Cardiac muscle cell (in vitro differentiated cells and primary cell): Measurements from ENCODE around the gene KRTAP4-11. TPM values are rescaled to one million over a fixed set of nuclear protein-coding genes. Genes with fewer than 3 reads are reported as not detected.
"Not testable (repeated sequence)": the region's sequence is repeated elsewhere in the genome, so short reads cannot be mapped to it uniquely, and the experiment has no call there.

Experiments
- DNase-seq, 2 donors: peaks; one replicate each; pipeline versions ENCODE4 v3.0.0 to v3.0.0-alpha.2; 2010 to 2017; ENCODE audit warnings: low read depth in 1 of 2, low spot score in 1 of 2
- H3K27ac ChIP-seq: fragments of 200-600 bp; sonication (generic); 2 replicates; pipeline ENCODE4 v1.5.1; 2016
- H3K27me3 ChIP-seq: fragments of 200-600 bp; sonication (generic); 2 replicates; pipeline ENCODE4 v1.6.0; 2016; ENCODE audit warnings: control low read depth
- H3K36me3 ChIP-seq: fragments of 200-600 bp; sonication (generic); 2 replicates; pipeline ENCODE4 v1.5.1; 2016; ENCODE audit warnings: control low read depth
- H3K4me1 ChIP-seq: fragments of 200-600 bp; sonication (generic); 2 replicates; pipeline ENCODE4 v1.8.1; 2017; ENCODE audit warnings: low read depth, mild to moderate bottlenecking, mixed run types
- H3K4me3 ChIP-seq: fragments of 200-600 bp; sonication (generic); 2 replicates; pipeline ENCODE4 v1.5.1; 2016; ENCODE audit warnings: mild to moderate bottlenecking
- H3K9me3 ChIP-seq: fragments of 200-600 bp; sonication (generic); 2 replicates; pipeline ENCODE4 v1.5.1; 2017; ENCODE audit warnings: low read depth, mild to moderate bottlenecking, control low read depth
- polyA plus RNA-seq: library from polyadenylated mRNA; unstranded; fragments of >200 nt; fragmentation: Nextera tagmentation; extraction: Ambion mirVana; gene quantifications from 2 replicates; pipeline ENCODE4 v1.2.1, GENCODE V29; 2016
- total RNA-seq: library from RNA; depleted of rRNA; stranded (reverse); fragments of >200 nt; gene quantifications from 2 replicates; pipeline ENCODE4 v1.2.3, GENCODE V29; 2016
- TF ChIP-seq, protein P1 (sequence below): IDR thresholded peaks from 2 replicates; pipeline ENCODE4 v1.5.1; 2012; ENCODE audit warnings: low read depth, mild to moderate bottlenecking, low read length

The KRTAP4-11 gene
- total and polyA plus RNA-seq, 2 experiments from 2014 or later = not detected

DNA sequence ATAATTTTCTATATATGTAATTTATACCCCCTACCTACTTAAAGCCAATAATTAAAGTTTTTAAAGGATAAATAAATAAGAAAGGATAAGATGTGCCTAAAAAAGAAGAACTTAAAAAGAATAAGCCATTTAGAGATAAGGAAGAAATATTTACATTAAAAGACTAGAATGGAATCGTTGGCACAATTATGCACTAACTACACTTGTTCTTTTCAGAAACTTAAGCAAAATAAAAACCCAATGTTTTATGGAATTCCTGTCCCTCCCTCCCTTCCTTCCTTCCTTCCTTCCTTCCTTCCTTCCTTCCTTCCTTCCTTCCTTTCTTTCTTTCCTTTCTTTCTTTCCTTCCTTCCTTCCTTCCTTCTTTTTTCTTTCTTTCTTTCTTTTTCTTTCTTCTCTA is 26.7 kb upstream of the KRTAP4-11 start:
- DNase-seq = no peak
- Histone ChIP-seq H3K36me3 (no peaks in the 10 kb centered on the region), H3K4me3 (no peak overlapping the region), H3K27me3 (peaks cover 5% of the 10 kb centered on the region), H3K4me1 (no peaks in the 10 kb centered on the region), H3K9me3 (no peaks in the 10 kb centered on the region), H3K27ac (no peak overlapping the region)
- TF ChIP-seq, protein P1, sequence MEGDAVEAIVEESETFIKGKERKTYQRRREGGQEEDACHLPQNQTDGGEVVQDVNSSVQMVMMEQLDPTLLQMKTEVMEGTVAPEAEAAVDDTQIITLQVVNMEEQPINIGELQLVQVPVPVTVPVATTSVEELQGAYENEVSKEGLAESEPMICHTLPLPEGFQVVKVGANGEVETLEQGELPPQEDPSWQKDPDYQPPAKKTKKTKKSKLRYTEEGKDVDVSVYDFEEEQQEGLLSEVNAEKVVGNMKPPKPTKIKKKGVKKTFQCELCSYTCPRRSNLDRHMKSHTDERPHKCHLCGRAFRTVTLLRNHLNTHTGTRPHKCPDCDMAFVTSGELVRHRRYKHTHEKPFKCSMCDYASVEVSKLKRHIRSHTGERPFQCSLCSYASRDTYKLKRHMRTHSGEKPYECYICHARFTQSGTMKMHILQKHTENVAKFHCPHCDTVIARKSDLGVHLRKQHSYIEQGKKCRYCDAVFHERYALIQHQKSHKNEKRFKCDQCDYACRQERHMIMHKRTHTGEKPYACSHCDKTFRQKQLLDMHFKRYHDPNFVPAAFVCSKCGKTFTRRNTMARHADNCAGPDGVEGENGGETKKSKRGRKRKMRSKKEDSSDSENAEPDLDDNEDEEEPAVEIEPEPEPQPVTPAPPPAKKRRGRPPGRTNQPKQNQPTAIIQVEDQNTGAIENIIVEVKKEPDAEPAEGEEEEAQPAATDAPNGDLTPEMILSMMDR = no peak

DNA sequence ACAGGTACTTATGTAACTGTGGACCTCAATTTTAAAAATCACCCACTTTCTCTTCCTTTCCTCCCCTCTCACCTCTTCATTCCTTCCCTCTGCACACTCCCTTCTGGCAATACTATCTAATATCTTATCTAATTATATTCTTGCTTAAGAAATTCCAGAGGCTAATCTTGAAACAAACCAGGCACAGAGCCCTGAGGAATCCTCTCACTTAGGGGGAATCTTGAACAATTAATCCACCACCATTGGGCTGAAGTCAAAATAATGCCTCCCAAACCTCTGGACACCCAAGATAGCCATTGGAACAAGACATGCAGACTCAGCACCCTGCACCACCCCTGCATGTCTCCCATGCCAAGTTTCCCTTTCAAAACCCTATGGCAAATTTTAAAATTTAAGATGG is 23.2 kb upstream of the KRTAP4-11 start:
- Histone ChIP-seq H3K4me1 (no peaks in the 10 kb centered on the region), H3K27ac (no peak overlapping the region)
- DNase-seq = no peak

DNA sequence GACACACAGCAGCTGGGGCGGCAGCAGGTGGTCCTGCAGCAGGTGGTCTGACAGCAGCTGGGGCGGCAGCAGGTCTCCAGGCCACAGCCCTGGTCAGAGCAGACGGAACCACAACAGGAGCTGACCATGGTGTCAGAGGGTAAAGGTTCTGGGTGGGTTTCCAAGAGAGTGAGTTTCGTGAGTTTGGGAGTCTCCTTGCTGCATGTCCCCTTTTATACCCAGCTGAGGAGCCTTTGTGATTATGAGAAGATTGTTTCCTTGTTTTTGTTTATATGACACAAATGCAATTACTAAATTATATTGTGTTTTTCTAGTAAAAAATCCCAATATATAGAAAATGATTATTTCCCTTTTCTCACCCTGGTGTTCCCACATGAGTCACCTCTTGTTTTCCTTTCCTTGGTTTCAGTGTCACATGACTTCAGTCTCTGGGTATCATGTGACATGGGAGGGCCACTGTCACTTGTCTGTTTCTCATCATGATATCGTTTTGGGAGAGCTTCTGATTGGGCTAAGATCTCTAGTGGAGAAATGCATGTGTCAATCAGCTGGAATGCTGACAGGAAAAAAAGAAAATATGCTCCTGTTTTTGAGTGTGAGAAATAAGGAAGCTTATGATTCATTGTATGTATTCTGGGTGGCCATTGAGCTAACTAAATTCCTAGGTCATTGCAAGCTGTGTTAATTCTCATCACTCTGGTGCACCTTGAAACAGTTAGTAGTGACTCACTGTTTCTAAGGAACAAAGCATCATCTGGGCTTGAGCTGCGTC is 22.4 kb upstream of the KRTAP4-11 start, which contains the start of gene KRTAP4-6:
Gene KRTAP4-6, minus strand, starts transcription at position 185 of the 772 bp plus-strand sequence. Its CDS starts 57 bp downstream, at position 128.
- TF ChIP-seq, protein P1 = no peak
- H3K4me3 ChIP-seq = no peak within 1 kb of the TSS
- H3K27ac ChIP-seq = no peak within 1 kb of the TSS
- no peaks in the 10 kb centered on the region for H3K36me3 ChIP-seq
- no peak for DNase-seq
- no peaks in the 10 kb centered on the region for H3K9me3 ChIP-seq
- H3K27me3 ChIP-seq = no peaks in the 10 kb centered on the region
- H3K4me1 ChIP-seq = no peaks in the 10 kb centered on the region

More for the DNA sequence above, 23.2 kb upstream of the KRTAP4-11 start:
- Histone ChIP-seq H3K27me3 (no peaks in the 10 kb centered on the region), H3K36me3 (no peaks in the 10 kb centered on the region), H3K9me3 (no peaks in the 10 kb centered on the region), H3K4me3 (no peak overlapping the region)
- TF ChIP-seq, protein P1 = no peak

DNA sequence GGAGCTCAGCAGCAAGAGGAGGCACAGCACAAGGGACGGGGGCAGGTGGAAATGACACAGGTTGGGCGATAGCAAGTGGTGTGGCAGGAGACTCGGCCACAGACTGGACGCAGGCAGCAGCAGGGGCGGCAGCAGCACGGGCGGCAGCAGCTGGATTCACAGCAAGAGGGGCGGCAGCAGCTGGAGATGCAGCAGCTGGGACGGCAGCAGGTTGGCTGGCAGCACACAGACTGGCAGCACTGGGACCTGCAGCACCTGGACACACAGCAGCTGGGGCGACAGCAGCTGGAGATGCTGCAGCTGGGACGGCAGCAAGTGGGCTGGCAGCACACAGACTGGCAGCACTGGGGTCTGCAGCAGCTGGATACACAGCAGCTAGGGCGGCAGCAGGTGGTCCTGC is 21.7 kb upstream of the KRTAP4-11 start:
- H3K27ac ChIP-seq, DNase-seq, H3K9me3 ChIP-seq, H3K4me3 ChIP-seq, H3K36me3 ChIP-seq, H3K4me1 ChIP-seq, H3K27me3 ChIP-seq: not testable (repeated sequence)

DNA sequence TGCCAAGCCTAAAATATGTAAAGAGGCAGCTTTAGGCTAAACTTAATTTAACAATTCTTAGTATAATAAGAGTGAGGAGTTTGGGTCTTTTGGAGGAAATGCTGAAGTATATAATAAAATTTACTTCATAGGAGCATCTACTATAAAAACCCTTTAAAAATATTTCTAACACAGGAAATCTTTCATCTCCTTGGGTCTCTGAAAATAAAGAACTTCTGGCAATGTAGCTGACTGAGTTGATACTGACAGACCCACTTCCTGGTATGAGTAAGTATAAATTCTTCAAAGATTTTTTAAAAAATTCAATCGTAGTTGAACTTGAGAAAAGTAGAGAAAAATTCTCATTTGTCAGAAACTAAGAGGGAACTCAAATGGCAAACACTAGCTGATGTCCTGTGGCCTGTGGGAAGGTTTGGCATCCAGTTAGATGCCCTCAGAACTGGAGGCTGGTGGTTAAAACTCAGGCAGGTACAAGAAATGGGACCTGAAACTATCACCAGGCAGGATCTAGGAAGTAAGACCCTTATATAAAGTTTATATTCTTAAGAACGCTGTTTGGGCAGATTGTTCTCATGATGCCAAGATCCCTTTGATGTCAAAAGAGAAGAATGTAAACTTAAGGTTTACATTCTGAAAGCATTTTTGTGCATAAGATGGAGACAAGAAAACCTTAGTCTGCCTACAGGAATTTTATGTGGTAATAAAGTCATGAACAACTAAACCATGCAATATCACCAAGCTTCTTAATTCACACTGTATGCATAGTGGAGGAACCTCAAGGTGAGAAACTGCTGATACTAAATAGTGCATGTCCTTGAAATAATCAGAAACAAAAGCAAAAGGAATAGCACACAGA is 15.9 kb upstream of the KRTAP4-11 start:
- Histone ChIP-seq H3K9me3 (no peaks in the 10 kb centered on the region), H3K36me3 (no peaks in the 10 kb centered on the region), H3K27me3 (no peaks in the 10 kb centered on the region), H3K4me3 (no peak overlapping the region), H3K4me1 (no peaks in the 10 kb centered on the region), H3K27ac (no peak overlapping the region)
- no peak for DNase-seq
- TF ChIP-seq, protein P1 = no peak

DNA sequence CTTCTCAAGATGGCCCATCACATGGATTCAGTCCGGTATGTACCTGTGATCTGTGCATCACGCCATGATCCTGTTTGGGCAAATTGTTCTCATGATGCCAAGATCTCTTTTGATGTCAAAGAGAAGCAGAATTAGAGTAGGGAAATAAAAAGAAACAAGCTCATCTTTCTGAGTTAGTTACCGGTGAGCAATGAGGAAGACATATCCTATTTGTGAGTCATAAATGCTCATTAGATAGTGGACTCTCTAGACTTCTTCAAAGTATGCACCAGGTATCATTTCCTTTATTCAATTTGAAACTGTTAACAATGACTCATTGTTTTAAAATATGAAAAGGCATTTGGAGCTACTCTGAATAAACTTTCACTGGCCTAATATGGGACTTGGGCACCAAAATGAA is 13.8 kb upstream of the KRTAP4-11 start:
- no peak for DNase-seq
- Histone ChIP-seq H3K36me3 (no peaks in the 10 kb centered on the region), H3K4me3 (no peak overlapping the region), H3K27me3 (no peaks in the 10 kb centered on the region), H3K27ac (no peak overlapping the region), H3K9me3 (no peaks in the 10 kb centered on the region), H3K4me1 (no peaks in the 10 kb centered on the region)
- TF ChIP-seq, protein P1 = no peak
